Measurements from ENCODE around the gene ATRAID.

ATRAID gene

DNA sequence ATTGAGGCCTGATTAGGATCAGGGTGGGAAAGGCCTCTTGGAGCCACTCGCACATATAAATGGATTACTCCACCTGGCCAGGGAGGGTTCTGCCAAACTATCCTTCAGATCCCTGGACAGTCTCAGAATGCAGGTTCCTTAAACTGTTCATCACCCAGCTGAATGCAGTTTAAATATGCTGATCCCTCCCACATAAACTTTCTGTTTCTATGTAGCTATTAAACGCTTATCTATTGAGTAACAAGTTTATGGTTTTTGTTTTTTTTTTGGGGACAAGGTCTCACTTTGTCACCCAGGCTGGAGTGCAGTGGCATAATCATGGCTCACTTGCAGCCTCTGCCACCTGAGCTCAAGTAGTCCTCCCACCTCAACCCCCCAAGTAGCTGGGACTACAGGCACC lies 7.2 kb downstream of the ATRAID start:
- no peak for DNase-seq (ENCODE audit: low read depth)

DNA sequence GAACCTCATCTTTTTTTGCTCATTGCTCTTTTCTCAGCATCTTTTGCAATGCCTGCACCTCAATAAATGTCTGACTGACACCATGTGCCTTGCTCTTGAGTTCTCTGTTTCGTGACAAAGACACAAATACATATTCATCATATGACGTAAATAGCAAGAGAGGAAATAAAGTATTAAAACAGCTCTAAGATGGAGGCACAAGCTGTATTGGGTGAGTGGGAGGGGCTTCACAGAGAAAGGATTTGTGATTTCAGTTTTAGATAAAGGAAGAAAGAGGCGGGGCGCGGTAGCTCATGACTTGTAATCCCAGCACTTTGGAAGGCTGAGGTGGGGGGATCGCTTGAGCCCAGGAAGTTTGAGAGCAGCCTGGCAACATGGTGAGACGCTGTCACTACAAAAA lies 8.2 kb downstream of the ATRAID start:
- DNase-seq (ENCODE audit: low read depth), result no peak

DNA sequence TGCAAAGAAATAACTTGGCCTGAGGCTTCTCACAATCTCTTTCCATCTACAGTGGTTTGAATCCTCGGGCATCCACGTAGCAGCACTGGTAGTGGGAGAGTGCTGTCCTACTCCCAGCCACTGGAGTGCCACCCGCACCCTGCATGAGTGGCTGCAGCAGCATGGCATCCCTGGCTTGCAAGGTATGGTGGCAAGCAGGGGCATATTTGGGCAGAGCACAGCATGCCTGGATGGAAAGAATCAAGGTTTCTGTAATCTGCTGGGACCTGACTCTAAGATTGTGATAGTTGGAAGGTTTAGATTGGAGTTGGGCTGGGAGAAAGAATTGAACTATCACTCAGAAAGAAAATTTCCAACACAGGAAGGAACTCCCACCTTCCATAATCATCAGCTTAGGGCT lies 9.3 kb downstream of the ATRAID start:
- no peak for DNase-seq (ENCODE audit: low read depth)

DNA sequence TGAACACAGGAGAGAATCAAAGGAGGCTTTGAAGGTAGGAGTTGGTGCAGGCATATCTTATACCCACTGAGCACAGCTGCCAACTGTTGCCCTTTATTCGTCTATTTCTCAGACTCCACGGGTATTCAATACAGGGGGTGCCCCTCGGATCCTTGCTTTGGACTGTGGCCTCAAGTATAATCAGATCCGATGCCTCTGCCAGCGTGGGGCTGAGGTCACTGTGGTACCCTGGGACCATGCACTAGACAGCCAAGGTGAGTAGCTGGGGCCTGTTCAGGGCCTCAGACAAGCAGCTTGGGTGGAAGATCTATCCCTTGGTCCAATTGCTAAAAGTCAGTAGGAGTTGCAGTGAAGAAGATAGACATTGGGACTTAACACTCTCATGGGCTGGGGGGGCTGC lies 10.6 kb downstream of the ATRAID start:
- DNase-seq (ENCODE audit: low read depth), result no peak

DNA sequence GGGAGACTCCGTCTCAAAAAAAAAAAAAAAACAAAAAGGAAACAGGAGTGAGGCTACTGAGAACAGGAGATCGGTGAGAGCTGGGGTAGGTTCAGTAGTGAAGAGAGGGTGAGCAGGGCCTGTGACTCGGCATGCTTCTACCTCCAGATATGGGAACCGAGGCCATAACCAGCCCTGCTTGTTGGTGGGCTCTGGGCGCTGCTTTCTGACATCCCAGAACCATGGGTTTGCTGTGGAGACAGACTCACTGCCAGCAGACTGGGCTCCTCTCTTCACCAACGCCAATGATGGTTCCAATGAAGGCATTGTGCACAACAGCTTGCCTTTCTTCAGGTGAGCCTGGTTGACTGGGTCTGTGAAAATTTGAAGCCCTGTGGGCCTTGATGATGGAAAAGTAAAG lies 11.6 kb downstream of the ATRAID start:
- no peak for DNase-seq (ENCODE audit: low read depth)

DNA sequence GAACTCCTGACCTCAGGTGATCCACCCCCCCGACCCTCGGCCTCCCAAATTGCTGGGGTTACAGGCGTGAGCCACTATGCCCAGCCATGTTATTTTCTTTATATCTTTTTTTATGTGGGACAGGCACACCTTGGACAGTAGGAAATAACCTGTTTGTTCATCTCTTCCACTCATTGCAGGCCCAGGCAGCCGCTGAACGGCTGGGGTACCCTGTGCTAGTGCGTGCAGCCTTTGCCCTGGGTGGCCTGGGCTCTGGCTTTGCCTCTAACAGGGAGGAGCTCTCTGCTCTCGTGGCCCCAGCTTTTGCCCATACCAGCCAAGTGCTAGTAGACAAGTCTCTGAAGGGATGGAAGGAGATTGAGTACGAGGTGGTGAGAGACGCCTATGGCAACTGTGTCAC lies 13.7 kb downstream of the ATRAID start:
- no peak for DNase-seq (ENCODE audit: low read depth)

DNA sequence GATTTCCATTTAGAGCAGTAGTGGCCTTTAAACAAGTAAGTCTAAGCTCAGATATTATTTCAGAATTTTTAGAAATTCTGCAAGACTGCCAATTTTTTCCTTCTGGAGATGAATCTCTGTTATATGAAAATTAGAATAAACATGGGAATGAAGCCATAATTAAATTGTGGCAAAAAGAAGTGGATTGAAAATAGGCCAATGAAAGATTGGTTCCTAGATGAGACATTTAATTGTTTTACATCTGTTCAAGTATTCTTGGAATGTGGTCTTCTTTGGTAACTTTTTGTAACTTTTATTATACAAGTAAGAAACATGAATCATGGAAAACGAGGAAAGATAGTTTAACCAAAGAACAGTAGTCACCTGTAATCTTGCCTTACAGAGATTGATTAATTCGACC lies 15.7 kb downstream of the ATRAID start:
- no peak for DNase-seq (ENCODE audit: low read depth)

GRCh38 chr2:27231921-27232320 lies 20.1 kb downstream of the ATRAID start:
- DNase-seq (ENCODE audit: low read depth), result no peak

- DNase-seq (ENCODE audit: low read depth), result no peak
Measured at GRCh38 chr2:27233341-27233740, 21.5 kb downstream of the ATRAID start.

GRCh38 chr2:27236136-27236535 lies 24.3 kb downstream of the ATRAID start:
- no peak for DNase-seq (ENCODE audit: low read depth)

DNA sequence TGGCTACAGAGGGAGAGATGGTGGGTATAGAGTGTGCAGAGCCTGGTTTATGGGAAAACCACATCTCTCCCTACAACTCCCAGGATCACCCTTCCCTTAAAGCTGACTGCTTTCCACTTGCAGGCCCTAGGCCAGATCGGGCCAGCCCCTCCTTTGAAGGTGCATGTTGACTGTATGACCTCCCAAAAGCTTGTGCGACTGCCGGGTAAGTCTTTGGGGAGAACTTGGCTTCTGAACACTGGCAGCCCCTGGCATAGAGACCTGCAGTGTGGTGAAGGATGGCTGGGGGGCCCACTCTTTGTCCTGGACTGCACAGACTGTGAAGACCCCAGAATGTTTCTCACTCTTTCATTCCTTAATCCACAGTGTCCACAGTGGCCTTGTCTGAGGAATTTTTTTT lies 24.8 kb downstream of the ATRAID start:
- DNase-seq (ENCODE audit: low read depth), result no peak

GRCh38 chr2:27237341-27237945 lies 25.6 kb downstream of the ATRAID start:
- DNase-seq (ENCODE audit: low read depth), result no peak

- no peak for DNase-seq (ENCODE audit: low read depth)
Measured at GRCh38 chr2:27238976-27239375, 27.1 kb downstream of the ATRAID start.

- no peak for DNase-seq (ENCODE audit: low read depth)
Measured at GRCh38 chr2:27240406-27240805, 28.6 kb downstream of the ATRAID start.

DNA sequence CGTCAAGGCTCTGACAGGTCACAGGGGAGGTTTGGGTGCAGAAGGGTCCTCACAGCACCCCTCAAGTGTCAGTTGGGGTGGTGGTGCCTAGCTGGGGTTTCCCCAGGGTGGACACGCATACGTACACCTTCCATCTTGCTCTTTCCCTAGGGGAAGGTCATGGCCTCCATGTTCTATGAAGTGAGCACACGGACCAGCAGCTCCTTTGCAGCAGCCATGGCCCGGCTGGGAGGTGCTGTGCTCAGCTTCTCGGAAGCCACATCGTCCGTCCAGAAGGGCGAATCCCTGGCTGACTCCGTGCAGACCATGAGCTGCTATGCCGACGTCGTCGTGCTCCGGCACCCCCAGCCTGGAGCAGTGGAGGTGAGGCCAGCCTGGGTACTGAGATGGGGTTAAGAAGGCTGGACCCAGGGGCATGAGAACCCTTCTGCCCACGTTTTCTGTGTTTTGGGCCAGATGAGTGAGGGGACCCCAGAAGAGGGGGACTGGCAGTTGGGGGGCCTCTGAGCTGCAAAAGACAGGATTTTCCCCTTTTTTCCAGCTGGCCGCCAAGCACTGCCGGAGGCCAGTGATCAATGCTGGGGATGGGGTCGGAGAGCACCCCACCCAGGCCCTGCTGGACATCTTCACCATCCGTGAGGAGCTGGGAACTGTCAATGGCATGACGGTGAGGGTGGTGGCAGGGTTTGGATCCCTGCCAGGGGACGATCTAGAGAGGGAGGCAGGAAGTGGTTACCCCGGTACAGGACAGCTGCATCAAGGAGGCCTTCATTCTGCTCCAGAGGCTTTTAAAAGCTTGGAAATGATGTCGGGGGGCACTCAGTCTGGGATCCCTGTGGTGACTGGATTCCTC lies 30.1 kb downstream of the ATRAID start:
- no peak for DNase-seq (ENCODE audit: low read depth)

DNA sequence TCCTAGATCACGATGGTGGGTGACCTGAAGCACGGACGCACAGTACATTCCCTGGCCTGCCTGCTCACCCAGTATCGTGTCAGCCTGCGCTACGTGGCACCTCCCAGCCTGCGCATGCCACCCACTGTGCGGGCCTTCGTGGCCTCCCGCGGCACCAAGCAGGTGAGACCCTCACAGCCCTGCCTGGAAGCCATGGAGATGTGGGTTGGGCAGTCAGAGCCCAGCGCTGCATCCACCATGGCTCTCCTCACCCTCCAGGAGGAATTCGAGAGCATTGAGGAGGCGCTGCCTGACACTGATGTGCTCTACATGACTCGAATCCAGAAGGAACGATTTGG lies 30.7 kb downstream of the ATRAID start:
- no peak for DNase-seq (ENCODE audit: low read depth)

GRCh38 chr2:27243391-27244130 lies 31.7 kb downstream of the ATRAID start:
- DNase-seq (ENCODE audit: low read depth), result no peak

DNA sequence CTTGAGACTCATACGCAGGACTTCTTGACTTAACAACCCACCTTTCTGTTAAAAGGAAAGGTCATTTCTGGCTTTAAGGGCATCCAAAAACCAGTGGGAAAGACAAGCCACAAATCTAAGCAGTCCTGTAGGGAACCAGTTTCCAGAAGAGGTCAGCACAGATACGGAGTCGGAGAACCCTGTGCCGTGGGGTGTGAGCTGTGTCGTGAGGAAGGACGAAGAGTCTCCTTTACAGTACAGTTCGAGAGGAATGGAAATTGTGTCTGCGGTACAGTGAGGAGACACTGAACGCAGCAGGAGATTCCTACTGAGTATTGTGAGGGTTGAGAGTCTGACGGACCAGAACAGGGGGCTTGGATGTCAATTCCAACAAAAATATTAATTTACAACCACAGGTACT lies 33.3 kb downstream of the ATRAID start:
- DNase-seq (ENCODE audit: low read depth), result no peak

- DNase-seq (ENCODE audit: low read depth), result no peak
Measured at GRCh38 chr2:27245626-27246025, 33.8 kb downstream of the ATRAID start.

DNA sequence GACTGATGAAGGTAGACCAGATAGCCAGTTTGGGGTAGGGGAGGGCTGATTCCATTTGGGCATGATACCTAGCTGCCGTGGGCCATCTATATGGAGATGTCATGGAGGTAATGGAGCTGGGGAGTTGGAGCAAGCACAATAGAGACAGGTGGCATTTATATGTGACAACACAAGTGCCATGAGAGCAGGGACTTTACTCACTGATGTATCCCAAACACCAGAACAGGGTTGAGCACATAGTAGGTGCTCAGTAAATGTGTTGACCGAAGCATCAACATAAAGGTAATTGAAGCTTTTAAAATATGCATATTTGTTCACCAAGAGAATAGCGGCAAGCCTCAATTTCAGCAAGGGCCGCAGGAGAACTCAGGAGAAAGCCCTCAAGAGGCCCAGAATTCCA lies 36.1 kb downstream of the ATRAID start:
- DNase-seq (ENCODE audit: low read depth), result no peak

DNA sequence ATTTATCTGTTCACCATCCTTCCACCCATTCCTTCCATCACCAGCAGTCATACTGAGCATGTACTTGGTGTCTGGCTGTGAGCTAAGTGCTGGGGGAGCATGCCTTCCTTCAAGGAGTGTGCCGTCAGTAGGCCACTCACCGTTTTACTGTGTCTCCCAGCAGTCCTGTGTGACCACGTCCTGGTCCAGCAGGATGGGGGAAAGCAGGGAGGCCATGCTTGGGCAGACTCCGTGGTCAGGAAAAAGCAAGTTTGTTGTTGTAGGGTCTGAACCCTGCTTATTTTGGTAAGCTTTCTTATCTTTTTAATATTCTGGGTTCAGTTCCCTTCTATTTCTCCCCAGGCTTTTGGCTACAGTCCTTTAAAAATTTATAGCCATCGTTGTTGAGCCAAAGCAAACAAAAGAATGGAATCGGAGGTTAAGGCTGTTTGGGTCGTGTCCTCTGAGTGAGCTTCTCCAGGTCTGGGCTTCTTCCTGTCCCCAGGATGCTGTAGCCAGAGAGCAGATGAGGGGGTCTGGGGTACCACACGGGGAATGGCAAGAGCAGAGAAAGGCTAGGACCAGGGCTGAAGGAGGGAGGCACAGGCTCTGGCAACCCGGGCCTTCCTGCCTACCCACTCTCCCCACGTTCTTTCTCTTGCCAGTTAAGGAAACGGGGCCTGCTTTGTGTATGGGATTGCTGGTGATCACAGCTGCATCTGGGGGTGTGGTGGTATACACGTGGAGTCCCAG lies 37.5 kb downstream of the ATRAID start:
- DNase-seq (ENCODE audit: low read depth), result no peak

GRCh38 chr2:27249891-27250651 lies 38.2 kb downstream of the ATRAID start:
- peak; percentile 22 for DNase-seq (ENCODE audit: low read depth)

Data from fibroblast of gingiva (primary cell).